Breast epithelium (tissue), 3 donors: Measurements from ENCODE around the gene IDE.

Experiments used
- POLR2A ChIP-seq: fragments of 450-650 bp; IDR thresholded peaks from one replicate; pipeline ENCODE4 v1.6.1; 2016; ENCODE audit warnings: antibody characterized with exemption, mild to moderate bottlenecking, moderate library complexity
- POLR2AphosphoS5 ChIP-seq, 3 donors: sonication (generic); formaldehyde crosslinking; IDR thresholded peaks; one replicate each; pipeline ENCODE4 v1.6.1; 2017; ENCODE audit warnings: antibody characterized with exemption in 3 of 3
- TF ChIP-seq, protein P1 (sequence below), 3 donors: fragments of 450-650 bp; IDR thresholded peaks; one replicate each; pipeline ENCODE4 v1.5.1; 2016 to 2017; ENCODE audit warnings: antibody characterized with exemption in 3 of 3, mild to moderate bottlenecking in 3 of 3, moderate library complexity in 3 of 3

DNA sequence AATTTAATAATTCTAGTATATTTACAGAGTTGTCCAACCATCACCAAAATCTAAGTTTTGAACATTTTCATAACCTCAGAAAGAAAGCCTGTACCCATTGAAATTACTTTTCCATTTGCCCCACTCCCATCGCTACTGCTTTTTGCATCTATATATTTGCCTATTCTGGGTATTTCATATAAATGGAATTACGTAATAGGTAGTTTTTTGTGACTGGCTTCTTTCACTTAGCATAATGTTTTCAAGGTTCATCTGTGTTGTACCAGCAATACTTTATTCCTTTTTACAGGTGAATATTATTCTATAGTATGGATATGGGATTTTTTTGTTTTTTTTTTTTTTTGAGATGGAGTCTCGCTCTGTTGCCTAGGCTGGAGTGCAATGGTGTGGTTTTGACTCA is 41.6 kb upstream of the IDE start:
- TF ChIP-seq, protein P1, sequence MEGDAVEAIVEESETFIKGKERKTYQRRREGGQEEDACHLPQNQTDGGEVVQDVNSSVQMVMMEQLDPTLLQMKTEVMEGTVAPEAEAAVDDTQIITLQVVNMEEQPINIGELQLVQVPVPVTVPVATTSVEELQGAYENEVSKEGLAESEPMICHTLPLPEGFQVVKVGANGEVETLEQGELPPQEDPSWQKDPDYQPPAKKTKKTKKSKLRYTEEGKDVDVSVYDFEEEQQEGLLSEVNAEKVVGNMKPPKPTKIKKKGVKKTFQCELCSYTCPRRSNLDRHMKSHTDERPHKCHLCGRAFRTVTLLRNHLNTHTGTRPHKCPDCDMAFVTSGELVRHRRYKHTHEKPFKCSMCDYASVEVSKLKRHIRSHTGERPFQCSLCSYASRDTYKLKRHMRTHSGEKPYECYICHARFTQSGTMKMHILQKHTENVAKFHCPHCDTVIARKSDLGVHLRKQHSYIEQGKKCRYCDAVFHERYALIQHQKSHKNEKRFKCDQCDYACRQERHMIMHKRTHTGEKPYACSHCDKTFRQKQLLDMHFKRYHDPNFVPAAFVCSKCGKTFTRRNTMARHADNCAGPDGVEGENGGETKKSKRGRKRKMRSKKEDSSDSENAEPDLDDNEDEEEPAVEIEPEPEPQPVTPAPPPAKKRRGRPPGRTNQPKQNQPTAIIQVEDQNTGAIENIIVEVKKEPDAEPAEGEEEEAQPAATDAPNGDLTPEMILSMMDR (IDR thresholded peaks at IDR 0.05): no peak
- TF ChIP-seq POLR2AphosphoS5 (IDR thresholded peaks at IDR 0.05) (no peak), POLR2A (no peak)
